Right hindlimb (tissue), 1 donor: Measurements from ENCODE around the gene MBD3L2B.

ENCODE experiments used
- DNase-seq: peaks from one replicate; pipeline ENCODE4 v3.0.0-alpha.2; 2018

Gene MBD3L2B

GRCh38 chr19:7010722-7011593 lies 10.3 kb downstream of the MBD3L2B start:
- DNase-seq = no peak

GRCh38 chr19:7007859-7008258 lies 13.4 kb downstream of the MBD3L2B start:
- no peak for DNase-seq

- DNase-seq = no peak
Measured at GRCh38 chr19:7006135-7006704, 15.0 kb downstream of the MBD3L2B start.

- DNase-seq = no peak
Measured at GRCh38 chr19:7004313-7004931, 16.8 kb downstream of the MBD3L2B start.

GRCh38 chr19:7000816-7001215 lies 20.4 kb downstream of the MBD3L2B start:
- no peak for DNase-seq

GRCh38 chr19:7000333-7000732 lies 20.9 kb downstream of the MBD3L2B start:
- no peak for DNase-seq

GRCh38 chr19:6999933-7000332 lies 21.3 kb downstream of the MBD3L2B start:
- no peak for DNase-seq

GRCh38 chr19:6997679-6998445 lies 23.4 kb downstream of the MBD3L2B start:
- no peak for DNase-seq

- no peak for DNase-seq
Measured at GRCh38 chr19:6996810-6997209, 24.4 kb downstream of the MBD3L2B start.

GRCh38 chr19:6995054-6995453 lies 26.2 kb downstream of the MBD3L2B start:
- no peak for DNase-seq

- DNase-seq = no peak
Measured at GRCh38 chr19:6988257-6988656, 33.0 kb downstream of the MBD3L2B start.

- DNase-seq = no peak
Measured at GRCh38 chr19:6987850-6988249, 33.4 kb downstream of the MBD3L2B start.

GRCh38 chr19:6983448-6983847 lies 37.8 kb downstream of the MBD3L2B start:
- DNase-seq = no peak

- DNase-seq = no peak
Measured at GRCh38 chr19:6979399-6979798, 41.8 kb downstream of the MBD3L2B start.

- no peak for DNase-seq
Measured at GRCh38 chr19:6976197-6976596, 45.0 kb downstream of the MBD3L2B start.

GRCh38 chr19:6971366-6971765 lies 49.9 kb downstream of the MBD3L2B start:
- DNase-seq = no peak

GRCh38 chr19:6970443-6970842 lies 50.8 kb downstream of the MBD3L2B start:
- no peak for DNase-seq

- no peak for DNase-seq
Measured at GRCh38 chr19:6970021-6970420, 51.2 kb downstream of the MBD3L2B start.

- DNase-seq = no peak
Measured at GRCh38 chr19:6969490-6969889, 51.7 kb downstream of the MBD3L2B start.
